ENCODE results near the gene ZNF888. TPM values are rescaled to one million over a fixed set of nuclear protein-coding genes. Genes with fewer than 3 reads are reported as not detected.

Gene ZNF888
- total RNA-seq (1 to 10 TPM; 2.1 to 7.2 (median 6.0) TPM), polyA plus RNA-seq (1 to 10 TPM; 1.3 to 2.5 TPM), total RNA-seq (6.5 reads per million, percentile 28 among the genes with 10 or more reads in this experiment)

- H3K27ac Mint-ChIP-seq = peak within 1 kb of the TSS; percentile 23 to 93 (median 91)
- H3K36me3 ChIP-seq (ENCODE audit: control insufficient read depth in 2 of 3, insufficient read depth in 3 of 3, low read length in 3 of 3) = no peaks in the 10 kb centered on the region
- ChIA-PET CTCF (no interaction called here), POLR2A (no interaction called here)
- peaks cover 0 to 47% (median 6%) of the 10 kb centered on the region in 11 donors for H3K9me3 Mint-ChIP-seq
- peak within 1 kb of the TSS; percentile 77 for H3K27ac ChIP-seq (ENCODE audit: low read depth, low read length)
- no peaks in the 10 kb centered on the region for H3K9me3 ChIP-seq (ENCODE audit: control insufficient read depth in 2 of 3, low read length in 3 of 3)
- intact Hi-C loops (cut with micrococcal nuclease) = loop anchor here (2.0 to 5.0 kb wide), 6 partner anchors 20 to 136 kb away; partner anchors contain the start of genes ZNF320 (in 2 of the 2), ZNF816 (in 2 of the 2), ZNF468 (in 1 of the 2) and ZNF600 (in 1 of the 2)
- ATAC-seq (peak; percentile 100), DNase-seq (peak; percentile 52 to 89 (median 78))
- H3K36me3 Mint-ChIP-seq = peaks cover 1 to 20% (median 12%) of the 10 kb centered on the region in 5 donors
- peak within 1 kb of the TSS; percentile 87 for H3K4me3 ChIP-seq (ENCODE audit: low read length)
- peaks cover 11 to 37% (median 24%) of the 10 kb centered on the region in 7 donors for H3K4me1 Mint-ChIP-seq
- peak within 1 kb of the TSS; percentile 80 to 94 (median 92) for H3K4me3 Mint-ChIP-seq
- H3K27me3 ChIP-seq (ENCODE audit: control insufficient read depth in 2 of 2, insufficient read depth in 2 of 2, low read length in 2 of 2) = no peaks in the 10 kb centered on the region
- H3K27me3 Mint-ChIP-seq = peaks cover 0 to 11% (median 6%) of the 10 kb centered on the region in 5 donors
- H3K4me1 ChIP-seq (ENCODE audit: control insufficient read depth in 2 of 2, insufficient read depth in 2 of 2, low read length in 2 of 2) = no peaks in the 10 kb centered on the region
Measured at GRCh38 chr19:52922841-52923777, at the start of gene ZNF888. Gene ZNF888, minus strand, starts transcription at chr19:52923428. Its CDS starts 5,555 bp downstream, at chr19:52917873.

- no peak overlapping the region for H3K4me3 Mint-ChIP-seq
- DNase-seq (no peak), ATAC-seq (no peak)
- H3K27ac ChIP-seq (ENCODE audit: low read depth, low read length) = no peak overlapping the region
- H3K27me3 ChIP-seq (ENCODE audit: control insufficient read depth in 2 of 2, insufficient read depth in 2 of 2, low read length in 2 of 2) = no peaks in the 10 kb centered on the region
- H3K9me3 Mint-ChIP-seq = peaks cover 7 to 87% (median 36%) of the 10 kb centered on the region in 11 donors
- peaks cover 0 to 23% (median 5%) of the 10 kb centered on the region in 3 experiments for H3K9me3 ChIP-seq (ENCODE audit: control insufficient read depth in 2 of 3, low read length in 3 of 3)
- H3K36me3 ChIP-seq (ENCODE audit: control insufficient read depth in 2 of 3, insufficient read depth in 3 of 3, low read length in 3 of 3) = peaks cover 0 to 12% (median 0%) of the 10 kb centered on the region in 3 experiments
- H3K27me3 Mint-ChIP-seq = peaks cover 0 to 13% (median 0%) of the 10 kb centered on the region in 5 donors
- H3K4me1 ChIP-seq (ENCODE audit: control insufficient read depth in 2 of 2, insufficient read depth in 2 of 2, low read length in 2 of 2) = peaks cover 4 to 5% of the 10 kb centered on the region in 2 donors
- no peak overlapping the region for H3K27ac Mint-ChIP-seq
- intact Hi-C loops (cut with micrococcal nuclease) = loop anchor here (10.0 kb wide), 5 partner anchors 183 to 1497 kb away; partner anchors contain the start of genes LENG9 (in 1 of the 2), ZNF525 (in 1 of the 2), ZNF600 (in 1 of the 2) and ZNF766 (in 1 of the 2)
- H3K36me3 Mint-ChIP-seq = peaks cover 18 to 46% (median 30%) of the 10 kb centered on the region in 5 donors
- H3K4me3 ChIP-seq (ENCODE audit: low read length) = no peak overlapping the region
- POLR2A ChIA-PET = interaction anchor here (0.6 kb wide), 2 partner anchors 272 to 505 kb away, joined by 3 read pairs; no protein-coding TSS in a partner anchor
- H3K4me1 Mint-ChIP-seq = peaks cover 10 to 14% (median 13%) of the 10 kb centered on the region in 7 donors
- CTCF ChIA-PET = no interaction called here
Measured at GRCh38 chr19:52967772-52968171, 44.5 kb upstream of the ZNF888 start.

DNA sequence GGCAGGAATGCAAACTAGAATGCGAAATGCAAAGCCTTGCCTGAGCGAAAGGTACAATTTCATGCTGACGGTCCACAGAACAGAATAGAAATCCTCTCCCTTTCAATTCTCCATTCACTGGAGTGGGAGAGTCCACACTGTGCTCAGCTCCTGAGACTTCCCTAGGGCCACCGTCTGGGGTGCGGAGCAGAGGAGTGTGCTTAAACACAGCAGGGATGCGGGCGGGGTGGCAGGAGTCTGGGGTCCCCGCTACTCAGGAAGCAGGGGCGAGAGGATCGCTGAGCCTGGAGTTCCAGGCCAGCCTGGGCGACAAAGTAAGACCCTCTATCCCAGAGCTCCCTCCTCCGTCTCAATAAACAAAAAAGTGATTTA, 40.0 kb upstream of the ZNF888 start:
- H3K9me3 ChIP-seq (ENCODE audit: control insufficient read depth in 2 of 3, low read length in 3 of 3) = peaks cover 5 to 39% (median 17%) of the 10 kb centered on the region in 3 experiments
- peaks cover 0 to 25% (median 0%) of the 10 kb centered on the region in 3 experiments for H3K36me3 ChIP-seq (ENCODE audit: control insufficient read depth in 2 of 3, insufficient read depth in 3 of 3, low read length in 3 of 3)
- peak overlapping the region; percentile 73 for H3K27ac ChIP-seq (ENCODE audit: low read depth, low read length)
- intact Hi-C loops (cut with micrococcal nuclease) = loop anchor here (2.0 to 10.0 kb wide), 12 partner anchors 40 to 1502 kb away; partner anchors contain the start of genes ZNF468 (in 2 of the 2), ZNF888 (in 2 of the 2), LENG9 (in 1 of the 2) and ZNF320 (in 1 of the 2)
- peak overlapping the region; percentile 87 to 96 (median 94) for H3K4me3 Mint-ChIP-seq
- DNase-seq = peak in 1 of 9 donors; percentile 30
- H3K4me3 ChIP-seq (ENCODE audit: low read length) = peak overlapping the region; percentile 77
- H3K4me1 Mint-ChIP-seq = peaks cover 15 to 33% (median 29%) of the 10 kb centered on the region in 7 donors
- H3K36me3 Mint-ChIP-seq = peaks cover 16 to 51% (median 47%) of the 10 kb centered on the region in 5 donors
- H3K27me3 Mint-ChIP-seq = no peaks in the 10 kb centered on the region
- ChIA-PET CTCF (no interaction called here), POLR2A (interaction anchor here (0.6 to 1.0 kb wide), 5 partner anchors 196 to 515 kb away, joined by 3 to 4 read pairs (median 3); partner anchors contain the start of gene ZNF347)
- H3K4me1 ChIP-seq (ENCODE audit: control insufficient read depth in 2 of 2, insufficient read depth in 2 of 2, low read length in 2 of 2) = peaks cover 12 to 14% of the 10 kb centered on the region in 2 donors
- peaks cover 0 to 92% (median 41%) of the 10 kb centered on the region in 11 donors for H3K9me3 Mint-ChIP-seq
- no peak for ATAC-seq
- peak overlapping the region; percentile 82 to 95 (median 93) for H3K27ac Mint-ChIP-seq
- H3K27me3 ChIP-seq (ENCODE audit: control insufficient read depth in 2 of 2, insufficient read depth in 2 of 2, low read length in 2 of 2) = no peaks in the 10 kb centered on the region

GRCh38 chr19:52962394-52963246, 39.4 kb upstream of the ZNF888 start, which contains the start of gene ZNF816:
Gene ZNF816, minus strand, starts transcription at chr19:52962881. Its CDS starts 6,792 bp downstream, at chr19:52956089.
- peaks cover 0 to 31% (median 3%) of the 10 kb centered on the region in 3 experiments for H3K36me3 ChIP-seq (ENCODE audit: control insufficient read depth in 2 of 3, insufficient read depth in 3 of 3, low read length in 3 of 3)
- no peaks in the 10 kb centered on the region for H3K27me3 Mint-ChIP-seq
- H3K4me3 Mint-ChIP-seq = peak within 1 kb of the TSS; percentile 87 to 96 (median 94)
- H3K27ac Mint-ChIP-seq = peak within 1 kb of the TSS; percentile 82 to 95 (median 93)
- H3K27me3 ChIP-seq (ENCODE audit: control insufficient read depth in 2 of 2, insufficient read depth in 2 of 2, low read length in 2 of 2) = no peaks in the 10 kb centered on the region
- H3K4me1 Mint-ChIP-seq = peaks cover 15 to 33% (median 29%) of the 10 kb centered on the region in 7 donors
- peaks cover 12 to 14% of the 10 kb centered on the region in 2 donors for H3K4me1 ChIP-seq (ENCODE audit: control insufficient read depth in 2 of 2, insufficient read depth in 2 of 2, low read length in 2 of 2)
- ATAC-seq (peak; percentile 100), DNase-seq (peak; percentile 94 to 99 (median 98))
- H3K27ac ChIP-seq (ENCODE audit: low read depth, low read length) = peak within 1 kb of the TSS; percentile 73
- ChIA-PET CTCF (no interaction called here), POLR2A (interaction anchor here (0.6 to 1.0 kb wide), 6 partner anchors 11 to 514 kb away, joined by 3 to 4 read pairs (median 3); partner anchors contain the start of gene ZNF347)
- H3K4me3 ChIP-seq (ENCODE audit: low read length) = peak within 1 kb of the TSS; percentile 77
- H3K9me3 Mint-ChIP-seq = peaks cover 0 to 93% (median 41%) of the 10 kb centered on the region in 11 donors
- peaks cover 18 to 55% (median 50%) of the 10 kb centered on the region in 5 donors for H3K36me3 Mint-ChIP-seq
- intact Hi-C loops (cut with micrococcal nuclease) = loop anchor here (1.0 to 10.0 kb wide), 22 partner anchors 20 to 1502 kb away; partner anchors contain the start of genes ZNF160 (in 2 of the 2), ZNF320 (in 2 of the 2), ZNF468 (in 2 of the 2) and ZNF765 (in 2 of the 2)
- H3K9me3 ChIP-seq (ENCODE audit: control insufficient read depth in 2 of 3, low read length in 3 of 3) = peaks cover 5 to 41% (median 23%) of the 10 kb centered on the region in 3 experiments

GRCh38 chr19:52961981-52962380, 38.8 kb upstream of the ZNF888 start:
- Histone ChIP-seq H3K27me3 (ENCODE audit: control insufficient read depth in 2 of 2, insufficient read depth in 2 of 2, low read length in 2 of 2) (no peaks in the 10 kb centered on the region), H3K27ac (ENCODE audit: low read depth, low read length) (peak overlapping the region; percentile 71), H3K36me3 (ENCODE audit: control insufficient read depth in 2 of 3, insufficient read depth in 3 of 3, low read length in 3 of 3) (peaks cover 0 to 38% (median 6%) of the 10 kb centered on the region in 3 experiments), H3K4me1 (ENCODE audit: control insufficient read depth in 2 of 2, insufficient read depth in 2 of 2, low read length in 2 of 2) (peaks cover 12 to 14% of the 10 kb centered on the region in 2 donors), H3K4me3 (ENCODE audit: low read length) (peak overlapping the region; percentile 77), H3K9me3 (ENCODE audit: control insufficient read depth in 2 of 3, low read length in 3 of 3) (peaks cover 3 to 43% (median 26%) of the 10 kb centered on the region in 3 experiments)
- CTCF ChIA-PET = no interaction called here
- no peaks in the 10 kb centered on the region for H3K27me3 Mint-ChIP-seq
- peaks cover 15 to 33% (median 29%) of the 10 kb centered on the region in 7 donors for H3K4me1 Mint-ChIP-seq
- H3K9me3 Mint-ChIP-seq = peaks cover 0 to 93% (median 41%) of the 10 kb centered on the region in 11 donors
- peaks cover 21 to 57% (median 52%) of the 10 kb centered on the region in 5 donors for H3K36me3 Mint-ChIP-seq
- peak overlapping the region; percentile 87 to 96 (median 94) for H3K4me3 Mint-ChIP-seq
- intact Hi-C loops (cut with micrococcal nuclease) = loop anchor here (1.0 to 10.0 kb wide), 22 partner anchors 20 to 1503 kb away; partner anchors contain the start of genes ZNF160 (in 2 of the 2), ZNF320 (in 2 of the 2), ZNF468 (in 2 of the 2) and ZNF765 (in 2 of the 2)
- no peak for ATAC-seq
- POLR2A ChIA-PET = interaction anchor here (0.6 to 1.0 kb wide), 4 partner anchors 9 to 99 kb away, joined by 3 to 4 read pairs (median 4); no protein-coding TSS in a partner anchor
- H3K27ac Mint-ChIP-seq = peak overlapping the region; percentile 82 to 95 (median 93)
- no peak for DNase-seq
